Right ventricle myocardium superior (tissue), 1 donor: ENCODE results near the gene CCDC183. TPM values are rescaled to one million over a fixed set of nuclear protein-coding genes. Genes with fewer than 3 reads are reported as not detected.

ENCODE experiments used
- ATAC-seq: fragments of 200-7000 bp; cut with Tn5 transposase; one replicate; pipeline ENCODE4 v1.9.1; 2020; ENCODE audit warnings: mild to moderate bottlenecking; ENCODE audit not compliant: poor library complexity
- DNase-seq: peaks from one replicate; pipeline ENCODE4 v3.0.0-alpha.2; 2020
- intact Hi-C: fragments of 100-400 bp; cut with DNase I; formaldehyde crosslinking; loops from one replicate; pipeline ENCODE4 v1.11.2; 2022
- total RNA-seq: library from RNA; stranded (reverse); fragmentation: NEBNext Ultra II Directional; extraction: Animal tissue kit (Norgen Biotek cat#: 25700); gene quantifications from one replicate; pipeline ENCODE4 v1.2.1, GENCODE V29; 2021
- donor health status: DM: no; HTN: yes; CAD: no; lungs with severe emphysema.

CCDC183 gene
- total RNA-seq, 1 donor from 2014 or later: 1.5 TPM

- ATAC-seq: peak; percentile 18
- intact Hi-C loops: no loop called here
- peak; percentile 60 for DNase-seq
These were observed 12.1 kb downstream of the CCDC183 start for GRCh38 chr9:136808075-136808805.

GRCh38 chr9:136808806-136809158 is 12.6 kb downstream of the CCDC183 start:
- intact Hi-C loops: no loop called here
- ATAC-seq (no peak), DNase-seq (no peak)

- no peak for ATAC-seq
- peak; percentile 11 for DNase-seq
- intact Hi-C loops: no loop called here
These were observed 18.7 kb downstream of the CCDC183 start for GRCh38 chr9:136814725-136815421.

- DNase-seq (no peak), ATAC-seq (no peak)
- intact Hi-C loops: no loop called here
These were observed 19.3 kb downstream of the CCDC183 start for GRCh38 chr9:136815422-136815782.

- ATAC-seq (peak; percentile 66), DNase-seq (peak; percentile 41)
- intact Hi-C loops: no loop called here
These were observed 25.1 kb downstream of the CCDC183 start for GRCh38 chr9:136820971-136821825.

- no peak for ATAC-seq
- DNase-seq: peak; percentile 40
- intact Hi-C loops: no loop called here
These were observed 25.8 kb downstream of the CCDC183 start for GRCh38 chr9:136821826-136822544.

GRCh38 chr9:136823136-136824046 is 27.3 kb downstream of the CCDC183 start:
- intact Hi-C loops: no loop called here
- ATAC-seq (no peak), DNase-seq (peak; percentile 30)

- intact Hi-C loops: no loop called here
- DNase-seq: peak; percentile 25
These were observed 28.5 kb downstream of the CCDC183 start for GRCh38 chr9:136824496-136825225.

GRCh38 chr9:136825295-136826187 is 29.4 kb downstream of the CCDC183 start:
- ATAC-seq (no peak), DNase-seq (peak; percentile 22)
- intact Hi-C loops: no loop called here

More at GRCh38 chr9:136824496-136825225, 28.5 kb downstream of the CCDC183 start:
- ATAC-seq: no peak

GRCh38 chr9:136826188-136826541 is 30.0 kb downstream of the CCDC183 start:
- intact Hi-C loops: no loop called here
- ATAC-seq (no peak), DNase-seq (peak; percentile 37)

- intact Hi-C loops: no loop called here
- DNase-seq: peak; percentile 33
- ATAC-seq: no peak
These were observed 30.8 kb downstream of the CCDC183 start for GRCh38 chr9:136826703-136827582.

GRCh38 chr9:136827794-136828473 is 31.8 kb downstream of the CCDC183 start:
- DNase-seq: peak; percentile 31
- intact Hi-C loops: no loop called here
- ATAC-seq: no peak

GRCh38 chr9:136828474-136829140 is 32.5 kb downstream of the CCDC183 start:
- DNase-seq (peak; percentile 20), ATAC-seq (no peak)
- intact Hi-C loops: no loop called here

GRCh38 chr9:136829412-136829811 is 33.3 kb downstream of the CCDC183 start:
- DNase-seq (peak; percentile 26), ATAC-seq (no peak)
- intact Hi-C loops: no loop called here
